ENCODE results near the gene SLC6A11.

The SLC6A11 gene

DNA sequence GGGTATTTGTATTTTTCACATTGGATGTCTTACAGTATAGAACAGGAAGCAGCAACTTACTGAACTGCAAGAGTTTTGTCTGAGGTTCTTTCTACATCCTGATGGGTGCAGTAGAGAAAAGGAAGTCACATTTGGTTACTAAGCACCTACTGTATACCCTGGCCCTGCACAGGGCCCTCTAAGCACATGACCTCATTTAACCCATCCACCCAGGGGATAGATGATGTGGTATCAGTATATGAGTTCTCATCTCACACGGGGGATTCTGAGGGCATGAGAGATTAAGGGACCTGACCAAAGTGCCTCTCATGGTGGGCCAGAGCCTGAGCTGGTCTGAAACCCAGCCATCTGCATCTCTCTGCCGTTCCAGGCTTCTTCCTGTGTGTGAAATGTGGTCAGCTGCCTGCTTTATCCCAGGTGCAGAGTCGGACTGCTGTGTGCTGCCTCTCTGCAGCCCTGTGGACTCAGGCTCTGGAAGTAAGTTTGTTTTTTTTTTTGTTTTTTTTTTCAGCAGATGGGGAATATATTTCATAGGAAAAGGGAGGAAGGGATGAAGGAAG lies 17.9 kb downstream of the SLC6A11 start:
- Histone ChIP-seq H2AFZ (ENCODE audit: low read depth) (no peak overlapping the region), H3K27me3 (ENCODE audit: insufficient read depth, low read depth) (no peaks in the 10 kb centered on the region), H3K9ac (no peak overlapping the region), H3K4me1 (ENCODE audit: low read depth, poor library complexity, severe bottlenecking) (no peaks in the 10 kb centered on the region), H3K4me2 (no peak overlapping the region), H3K79me2 (ENCODE audit: insufficient read depth, low read depth) (no peaks in the 10 kb centered on the region), H3K27ac (no peak overlapping the region), H3K4me3 (IDR thresholded peaks at IDR 0.05; ENCODE audit: insufficient read depth, low read depth, low read length) (no peak overlapping the region), H3K36me3 (ENCODE audit: insufficient read depth) (no peaks in the 10 kb centered on the region), H4K20me1 (ENCODE audit: insufficient read depth) (no peaks in the 10 kb centered on the region)
- TF ChIP-seq, protein P1, sequence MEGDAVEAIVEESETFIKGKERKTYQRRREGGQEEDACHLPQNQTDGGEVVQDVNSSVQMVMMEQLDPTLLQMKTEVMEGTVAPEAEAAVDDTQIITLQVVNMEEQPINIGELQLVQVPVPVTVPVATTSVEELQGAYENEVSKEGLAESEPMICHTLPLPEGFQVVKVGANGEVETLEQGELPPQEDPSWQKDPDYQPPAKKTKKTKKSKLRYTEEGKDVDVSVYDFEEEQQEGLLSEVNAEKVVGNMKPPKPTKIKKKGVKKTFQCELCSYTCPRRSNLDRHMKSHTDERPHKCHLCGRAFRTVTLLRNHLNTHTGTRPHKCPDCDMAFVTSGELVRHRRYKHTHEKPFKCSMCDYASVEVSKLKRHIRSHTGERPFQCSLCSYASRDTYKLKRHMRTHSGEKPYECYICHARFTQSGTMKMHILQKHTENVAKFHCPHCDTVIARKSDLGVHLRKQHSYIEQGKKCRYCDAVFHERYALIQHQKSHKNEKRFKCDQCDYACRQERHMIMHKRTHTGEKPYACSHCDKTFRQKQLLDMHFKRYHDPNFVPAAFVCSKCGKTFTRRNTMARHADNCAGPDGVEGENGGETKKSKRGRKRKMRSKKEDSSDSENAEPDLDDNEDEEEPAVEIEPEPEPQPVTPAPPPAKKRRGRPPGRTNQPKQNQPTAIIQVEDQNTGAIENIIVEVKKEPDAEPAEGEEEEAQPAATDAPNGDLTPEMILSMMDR (conservative IDR thresholded peaks at IDR 0.05; ENCODE audit: low read depth, low read length): no peak

DNA sequence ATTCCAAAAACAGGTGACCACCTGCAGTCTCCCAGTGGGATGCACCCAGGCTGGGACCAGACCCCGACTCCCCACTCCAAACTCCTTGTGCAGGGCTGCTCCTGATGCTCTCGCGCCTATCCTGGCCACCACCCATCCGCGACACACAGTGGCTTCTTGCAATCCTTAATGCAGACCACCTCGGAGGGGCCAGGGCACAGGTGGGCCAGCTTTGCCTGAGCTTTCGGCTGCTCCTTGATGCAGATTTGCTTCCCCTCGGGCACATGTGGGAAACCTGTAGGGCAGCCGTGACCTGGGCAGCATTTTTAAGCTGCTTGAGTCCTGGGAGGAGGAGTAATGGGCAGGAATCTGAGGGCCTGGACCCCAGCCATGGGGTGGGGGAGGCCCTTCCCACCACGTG lies 18.9 kb downstream of the SLC6A11 start:
- H3K36me3 ChIP-seq (ENCODE audit: insufficient read depth): no peaks in the 10 kb centered on the region
- no peaks in the 10 kb centered on the region for H4K20me1 ChIP-seq (ENCODE audit: insufficient read depth)
- H3K9ac ChIP-seq: no peak overlapping the region
- H3K4me1 ChIP-seq (ENCODE audit: low read depth, poor library complexity, severe bottlenecking): no peaks in the 10 kb centered on the region
- H3K4me2 ChIP-seq: no peak overlapping the region
- H3K27me3 ChIP-seq (ENCODE audit: insufficient read depth, low read depth): no peaks in the 10 kb centered on the region
- H3K4me3 ChIP-seq (IDR thresholded peaks at IDR 0.05; ENCODE audit: insufficient read depth, low read depth, low read length): no peak overlapping the region
- TF ChIP-seq, protein P1 (conservative IDR thresholded peaks at IDR 0.05; ENCODE audit: low read depth, low read length): no peak
- H3K79me2 ChIP-seq (ENCODE audit: insufficient read depth, low read depth): no peaks in the 10 kb centered on the region
- no peak overlapping the region for H3K27ac ChIP-seq
- H2AFZ ChIP-seq (ENCODE audit: low read depth): no peak overlapping the region

DNA sequence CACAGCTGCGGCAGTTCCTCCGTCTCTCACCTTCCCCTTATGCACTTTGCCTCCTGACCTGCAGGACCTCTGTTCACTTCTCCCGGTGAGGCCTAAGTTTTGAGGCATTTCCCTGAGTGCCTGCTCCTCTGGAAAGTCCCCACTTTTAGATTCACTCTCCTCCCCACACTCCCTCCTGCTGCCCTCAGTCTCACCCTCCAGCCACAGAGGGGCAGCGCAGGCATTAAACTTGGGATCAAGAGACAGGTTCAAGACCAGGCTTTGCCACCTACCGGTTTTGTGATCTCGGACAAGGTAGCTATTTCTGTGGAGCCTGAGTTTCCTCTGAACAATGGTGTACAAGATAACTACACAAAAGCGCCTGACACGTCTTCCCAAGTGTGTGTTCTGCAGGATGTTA lies 19.4 kb downstream of the SLC6A11 start:
- H2AFZ ChIP-seq (ENCODE audit: low read depth): no peak overlapping the region
- H4K20me1 ChIP-seq (ENCODE audit: insufficient read depth): no peaks in the 10 kb centered on the region
- H3K4me1 ChIP-seq (ENCODE audit: low read depth, poor library complexity, severe bottlenecking): no peaks in the 10 kb centered on the region
- no peaks in the 10 kb centered on the region for H3K36me3 ChIP-seq (ENCODE audit: insufficient read depth)
- H3K9ac ChIP-seq: no peak overlapping the region
- H3K79me2 ChIP-seq (ENCODE audit: insufficient read depth, low read depth): no peaks in the 10 kb centered on the region
- no peak overlapping the region for H3K4me3 ChIP-seq (IDR thresholded peaks at IDR 0.05; ENCODE audit: insufficient read depth, low read depth, low read length)
- H3K4me2 ChIP-seq: no peak overlapping the region
- no peaks in the 10 kb centered on the region for H3K27me3 ChIP-seq (ENCODE audit: insufficient read depth, low read depth)
- H3K27ac ChIP-seq: no peak overlapping the region
- TF ChIP-seq, protein P1 (conservative IDR thresholded peaks at IDR 0.05; ENCODE audit: low read depth, low read length): no peak

DNA sequence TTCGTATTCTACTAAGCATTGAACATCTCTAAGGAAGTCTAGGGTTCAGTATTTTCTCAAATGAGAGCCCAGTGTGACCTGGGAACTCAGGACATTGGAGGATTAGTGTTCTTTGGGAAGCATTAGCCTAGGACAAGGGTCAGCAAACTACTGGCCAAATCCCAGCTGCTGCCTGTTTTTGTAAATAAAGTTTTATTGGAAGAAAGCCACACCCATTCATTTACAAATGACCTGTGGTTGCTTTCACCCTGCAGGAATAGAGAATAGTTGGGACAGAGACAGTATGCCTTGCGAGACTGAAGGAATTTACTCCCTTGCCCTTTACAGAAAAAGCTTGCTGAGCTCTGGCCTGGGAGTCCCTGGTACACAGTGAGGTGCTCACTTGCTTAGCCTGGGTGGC lies 20.6 kb downstream of the SLC6A11 start:
- no peak overlapping the region for H3K4me2 ChIP-seq
- no peak overlapping the region for H3K27ac ChIP-seq
- H3K9ac ChIP-seq: no peak overlapping the region
- H3K27me3 ChIP-seq (ENCODE audit: insufficient read depth, low read depth): no peaks in the 10 kb centered on the region
- H4K20me1 ChIP-seq (ENCODE audit: insufficient read depth): no peaks in the 10 kb centered on the region
- H3K4me1 ChIP-seq (ENCODE audit: low read depth, poor library complexity, severe bottlenecking): no peaks in the 10 kb centered on the region
- no peak overlapping the region for H2AFZ ChIP-seq (ENCODE audit: low read depth)
- no peaks in the 10 kb centered on the region for H3K79me2 ChIP-seq (ENCODE audit: insufficient read depth, low read depth)
- TF ChIP-seq, protein P1 (conservative IDR thresholded peaks at IDR 0.05; ENCODE audit: low read depth, low read length): no peak
- no peaks in the 10 kb centered on the region for H3K36me3 ChIP-seq (ENCODE audit: insufficient read depth)
- no peak overlapping the region for H3K4me3 ChIP-seq (IDR thresholded peaks at IDR 0.05; ENCODE audit: insufficient read depth, low read depth, low read length)

Data from KMS-11 (cell line).